Measurements from ENCODE around the gene YEATS2.

The YEATS2 gene

GRCh38 chr3:183697610-183698317, at the start of gene YEATS2:
TSS of gene YEATS2 (plus strand) at chr3:183697797. CDS start at chr3:183715163, 17,366 bp downstream.
- H3K27ac ChIP-seq (ENCODE audit: extremely low read depth, low read depth, low read length), result peak within 1 kb of the TSS; percentile 86; the same call in 1 of the 2 replicates
- TF ChIP-seq ZNF239 (tag by site-specific recombination; IDR thresholded peaks at IDR 0.05) (no peak), ZBTB10 (tag by site-specific recombination; IDR thresholded peaks at IDR 0.05) (peak; percentile 65; the same call in 1 of the 2 replicates), ZNF791 (tag by site-specific recombination; IDR thresholded peaks at IDR 0.05) (no peak), ZNF335 (tag by site-specific recombination; conservative IDR thresholded peaks at IDR 0.05) (no peak), ZNF426 (tag by site-specific recombination; IDR thresholded peaks at IDR 0.05) (no peak), KLF10 (tag by site-specific recombination; IDR thresholded peaks at IDR 0.05) (peak; percentile 26; the same call in 1 of the 2 replicates), WT1 (tag by site-specific recombination; IDR thresholded peaks at IDR 0.05) (peak; percentile 57; the same call in 1 of the 2 replicates), ZNF398 (tag by site-specific recombination; IDR thresholded peaks at IDR 0.05) (peak; percentile 19; the same call in 1 of the 2 replicates), HOXC10 (CRISPR knock-in tag; IDR thresholded peaks at IDR 0.05) (no peak), PRDM1 (tag by site-specific recombination; IDR thresholded peaks at IDR 0.05) (no peak), PATZ1 (tag by site-specific recombination; IDR thresholded peaks at IDR 0.05) (peak; percentile 68; the same call in 1 of the 2 replicates), ZNF140 (tag by site-specific recombination; IDR thresholded peaks at IDR 0.05) (no peak), PRDM4 (tag by site-specific recombination; IDR thresholded peaks at IDR 0.05) (no peak), ZNF626 (tag by site-specific recombination; IDR thresholded peaks at IDR 0.05) (peak; percentile 63; the same call in 1 of the 2 replicates), KLF8 (tag by site-specific recombination; IDR thresholded peaks at IDR 0.05) (peak; percentile 48; the same call in 1 of the 2 replicates), ZNF112 (tag by site-specific recombination; IDR thresholded peaks at IDR 0.05) (no peak), ZBTB17 (tag by site-specific recombination; IDR thresholded peaks at IDR 0.05) (no peak), ZNF692 (tag by site-specific recombination; IDR thresholded peaks at IDR 0.05) (peak; percentile 66), ZNF600 (tag by site-specific recombination; IDR thresholded peaks at IDR 0.05) (0 out of 2 replicates have a peak, but pooled peaks have one; percentile 12), ZNF132 (tag by site-specific recombination; IDR thresholded peaks at IDR 0.05; ENCODE audit: borderline replicate concordance) (no peak), ZNF10 (tag by site-specific recombination; IDR thresholded peaks at IDR 0.05) (0 out of 2 replicates have a peak, but pooled peaks have one; percentile 24), ZFP37 (tag by site-specific recombination; IDR thresholded peaks at IDR 0.05) (no peak), ZNF169 (tag by site-specific recombination; IDR thresholded peaks at IDR 0.05) (no peak), OSR2 (tag by site-specific recombination; IDR thresholded peaks at IDR 0.05) (0 out of 2 replicates have a peak, but pooled peaks have one; percentile 25)

More at GRCh38 chr3:183697610-183698317, at the start of gene YEATS2:
- ChIA-PET POLR2A (interaction anchor here (0.6 to 1.6 kb wide), 5 partner anchors 61 to 131 kb away, joined by 3 to 5 read pairs (median 3); no protein-coding TSS in a partner anchor), CTCF (interaction anchor here (0.6 kb wide), 1 partner anchor 13 kb away, joined by 5 read pairs; no protein-coding TSS in a partner anchor)
- Histone ChIP-seq H3K4me1 (ENCODE audit: control insufficient read depth, insufficient read depth, low read length) (0 out of 2 replicates have a peak, but pooled peaks cover 3% of the 10 kb centered on the region), H3K9me3 (ENCODE audit: control insufficient read depth, insufficient read depth, low read depth, low read length) (no peaks in the 10 kb centered on the region), H3K36me3 (ENCODE audit: control insufficient read depth in 2 of 2, insufficient read depth in 1 of 2, low read length in 2 of 2) (no peaks in the 10 kb centered on the region; a peak in 1 of 3 replicates), H3K4me3 (ENCODE audit: low read depth, low read length) (peak within 1 kb of the TSS; percentile 95)
